Stimulated activated CD8-positive, alpha-beta memory T cell treated with anti-CD3 and anti-CD28 coated beads, Interleukin-12 subunit alpha, Interleukin-12 subunit beta, amount 100 ng/mL, for 24 hours (primary cell): ENCODE data around the gene IAH1.

Source experiments
- DNase-seq: peaks from one replicate; pipeline ENCODE4 v3.0.0-alpha.2; 2020; ENCODE audit errors: extremely low read depth

Gene IAH1, protein sequence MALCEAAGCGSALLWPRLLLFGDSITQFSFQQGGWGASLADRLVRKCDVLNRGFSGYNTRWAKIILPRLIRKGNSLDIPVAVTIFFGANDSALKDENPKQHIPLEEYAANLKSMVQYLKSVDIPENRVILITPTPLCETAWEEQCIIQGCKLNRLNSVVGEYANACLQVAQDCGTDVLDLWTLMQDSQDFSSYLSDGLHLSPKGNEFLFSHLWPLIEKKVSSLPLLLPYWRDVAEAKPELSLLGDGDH

DNA sequence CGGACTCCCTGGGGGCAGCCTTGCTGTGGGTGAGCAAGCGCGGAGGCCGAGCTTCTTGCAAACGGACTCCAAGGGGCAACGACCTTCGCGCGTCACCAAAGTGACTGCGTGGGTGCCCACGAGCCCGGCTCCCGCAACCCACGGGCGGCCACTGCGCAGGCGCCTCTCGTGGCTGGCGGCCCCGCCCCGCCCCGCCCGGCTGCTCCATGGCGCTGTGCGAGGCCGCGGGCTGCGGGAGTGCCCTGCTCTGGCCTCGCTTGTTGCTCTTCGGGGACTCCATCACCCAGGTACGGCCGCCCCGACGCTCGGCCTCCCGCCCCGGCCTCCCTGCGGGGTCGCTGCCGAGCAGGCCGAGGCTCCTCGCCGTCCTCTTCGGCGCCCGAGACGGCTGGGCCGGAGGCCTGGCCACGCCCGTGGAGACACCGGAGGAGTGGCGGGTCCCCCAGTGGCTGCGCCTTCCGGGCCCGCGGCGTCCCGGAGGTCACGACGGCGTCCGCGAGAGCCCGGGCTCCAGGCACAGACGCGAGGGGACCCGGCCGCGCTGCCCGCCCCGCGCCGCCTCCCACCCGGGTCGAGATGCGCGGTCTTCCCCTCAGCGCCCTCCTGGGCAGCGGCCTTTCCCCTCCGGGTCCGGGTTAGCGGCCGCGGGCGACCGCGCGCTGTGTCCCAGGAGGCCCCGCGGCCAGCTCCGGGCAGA lies at the start of gene IAH1:
Gene IAH1, plus strand, starts transcription at position 191 of the 697 bp plus-strand sequence. Its CDS starts 16 bp downstream, at position 207.
- DNase-seq, result peak; percentile 41

DNA sequence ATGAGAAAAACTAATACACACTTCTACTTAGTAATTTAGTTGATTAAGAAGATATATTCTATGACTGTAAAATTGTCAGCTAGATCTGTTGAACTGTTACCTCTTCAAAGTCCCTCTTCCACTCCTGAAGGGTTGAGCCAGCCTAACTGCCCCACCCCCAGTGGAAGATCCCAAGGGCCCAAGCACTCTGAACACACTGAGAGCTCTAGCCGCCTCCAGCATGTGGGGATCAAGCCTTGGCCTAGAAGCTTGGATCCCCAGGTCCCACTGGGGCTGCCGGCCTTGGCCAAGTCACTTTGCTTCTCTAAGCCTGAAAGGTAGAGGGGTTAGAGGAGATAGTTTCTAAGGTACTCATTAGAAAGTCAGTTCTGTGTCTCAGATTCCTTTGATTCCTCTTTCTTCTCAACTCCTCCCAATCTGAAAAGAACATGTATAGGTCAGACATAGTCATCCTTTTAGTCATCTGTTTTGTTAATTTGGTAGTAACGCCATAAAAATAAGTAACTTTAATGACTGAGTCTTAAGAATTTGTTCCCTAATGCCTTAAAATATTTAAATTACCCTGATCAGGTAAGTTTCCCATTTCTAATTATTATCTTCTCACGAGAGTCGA lies 45.3 kb upstream of the IAH1 start:
- no peak for DNase-seq

DNA sequence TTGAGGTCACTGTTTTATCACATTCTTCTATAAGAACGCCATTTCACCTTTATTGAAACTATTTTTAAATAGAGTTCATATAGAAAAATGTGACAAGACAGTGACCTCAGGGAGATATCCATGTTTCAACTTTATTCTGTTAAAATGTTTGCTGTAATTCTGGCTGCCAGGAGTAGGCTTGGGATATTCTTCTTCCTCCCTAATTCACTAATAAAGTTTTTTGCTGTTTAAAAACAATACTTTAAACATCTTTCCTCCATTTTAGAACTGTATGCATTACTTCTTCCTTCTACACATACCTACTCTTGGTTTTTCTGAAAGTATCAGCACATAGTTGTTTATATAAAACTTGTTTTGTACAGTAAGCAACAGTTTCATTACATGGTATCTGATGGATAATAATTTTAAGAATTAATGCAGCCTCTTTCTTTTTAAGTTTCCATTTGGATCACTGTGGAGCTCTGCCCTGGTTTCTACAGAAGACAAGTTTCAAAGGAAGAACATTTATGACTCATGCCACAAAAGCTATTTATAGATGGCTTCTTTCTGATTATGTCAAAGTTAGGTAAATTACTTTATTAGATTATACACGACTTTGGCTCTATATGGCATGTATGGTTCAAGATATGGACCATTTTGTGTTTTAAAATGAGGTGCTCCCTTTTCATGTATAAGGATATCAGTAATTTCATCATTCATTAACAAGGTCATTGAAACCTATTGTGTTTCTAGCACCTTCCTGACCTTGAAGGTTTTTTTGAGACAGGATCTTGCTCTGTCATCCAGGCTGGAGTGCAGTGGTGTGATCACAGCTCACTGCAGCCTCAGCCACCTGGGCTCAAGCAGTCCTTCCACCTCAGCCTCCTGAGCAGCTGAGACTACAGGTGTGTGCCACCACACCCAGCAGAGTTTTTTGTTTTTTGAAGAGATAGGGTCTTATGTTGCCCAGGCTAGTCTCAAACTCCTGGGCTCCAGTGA lies 43.7 kb upstream of the IAH1 start:
- no peak for DNase-seq

DNA sequence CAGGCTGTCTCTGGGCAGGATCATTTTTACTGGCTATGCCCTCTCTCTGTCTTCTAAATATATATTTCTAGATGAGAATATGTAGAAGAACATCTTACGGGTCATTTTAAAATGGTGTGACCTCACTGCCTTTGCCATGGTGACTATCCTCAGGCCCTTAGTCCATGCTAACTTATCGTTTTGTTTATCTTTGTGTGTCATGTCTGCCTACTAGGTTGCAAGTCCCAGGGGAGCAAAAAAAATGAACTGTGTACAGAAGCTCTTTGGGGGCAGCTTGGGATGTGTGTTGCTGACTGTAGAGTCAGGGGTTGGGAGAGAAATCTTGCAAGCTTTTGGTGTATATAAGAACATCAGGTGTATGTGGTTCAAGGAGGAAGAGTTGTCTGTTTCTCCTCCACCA lies 39.9 kb upstream of the IAH1 start:
- DNase-seq, result no peak

DNA sequence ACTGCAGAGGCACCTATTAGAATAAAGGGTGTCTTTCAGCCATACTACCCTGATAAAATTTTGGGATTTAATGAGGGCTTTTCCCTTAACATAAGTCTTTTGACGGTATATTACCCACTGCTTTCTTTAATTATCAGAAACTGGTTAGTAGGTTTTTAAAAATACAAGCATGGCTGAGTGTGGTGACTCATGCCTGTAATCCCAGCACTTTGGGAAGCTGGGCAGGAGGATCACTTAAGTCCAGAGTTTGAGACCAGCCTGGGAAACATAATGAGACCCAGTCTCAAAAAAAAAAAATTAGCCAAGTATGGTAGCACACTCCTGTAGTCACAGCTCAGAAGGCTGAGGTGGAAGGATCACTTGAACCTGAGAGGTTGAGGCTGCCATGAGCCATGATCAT lies 34.8 kb upstream of the IAH1 start:
- DNase-seq, result no peak

DNA sequence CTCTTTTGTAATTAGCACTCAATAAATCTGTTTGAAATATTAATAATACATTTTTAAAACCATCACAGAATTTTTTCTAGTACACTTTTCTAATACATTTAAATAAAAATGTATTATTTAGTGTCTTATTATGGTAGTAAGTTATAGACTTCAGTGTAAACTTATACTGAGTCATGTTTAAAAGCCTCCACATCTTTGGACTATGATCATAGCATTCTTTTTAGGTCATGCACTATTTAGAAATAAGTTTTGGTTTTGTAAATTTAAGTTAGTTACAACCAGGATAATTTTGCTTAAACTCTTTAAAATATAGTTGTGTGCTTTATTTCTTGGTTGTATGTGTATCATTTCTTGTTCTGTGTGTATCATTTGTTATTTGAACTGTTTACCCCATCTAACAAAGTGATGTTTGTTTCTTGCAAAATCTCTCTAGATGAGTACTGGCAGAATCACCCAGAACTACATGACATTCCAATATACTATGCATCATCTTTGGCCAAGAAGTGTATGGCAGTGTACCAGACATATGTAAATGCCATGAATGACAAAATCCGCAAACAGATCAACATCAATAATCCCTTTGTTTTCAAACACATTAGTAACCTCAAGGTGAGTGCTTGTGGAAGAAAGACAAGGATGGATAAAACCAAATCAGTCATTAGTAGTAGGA lies 34.2 kb upstream of the IAH1 start:
- no peak for DNase-seq

DNA sequence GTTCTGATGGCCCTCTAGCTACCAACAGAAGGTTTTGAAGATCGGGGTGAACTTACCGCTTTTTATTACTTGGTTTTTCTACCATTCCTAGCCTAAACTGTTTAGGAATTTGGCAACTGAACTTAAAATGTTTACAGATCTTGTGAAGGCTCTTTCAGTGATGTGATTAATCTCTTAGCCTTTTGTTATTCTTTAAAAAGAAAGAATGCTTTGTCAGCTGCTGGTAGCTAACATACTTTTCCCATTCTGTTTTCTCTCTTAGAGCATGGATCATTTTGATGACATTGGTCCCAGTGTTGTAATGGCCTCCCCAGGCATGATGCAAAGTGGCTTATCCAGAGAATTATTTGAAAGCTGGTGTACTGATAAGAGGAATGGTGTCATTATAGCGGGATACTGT lies 32.8 kb upstream of the IAH1 start:
- no peak for DNase-seq

DNA sequence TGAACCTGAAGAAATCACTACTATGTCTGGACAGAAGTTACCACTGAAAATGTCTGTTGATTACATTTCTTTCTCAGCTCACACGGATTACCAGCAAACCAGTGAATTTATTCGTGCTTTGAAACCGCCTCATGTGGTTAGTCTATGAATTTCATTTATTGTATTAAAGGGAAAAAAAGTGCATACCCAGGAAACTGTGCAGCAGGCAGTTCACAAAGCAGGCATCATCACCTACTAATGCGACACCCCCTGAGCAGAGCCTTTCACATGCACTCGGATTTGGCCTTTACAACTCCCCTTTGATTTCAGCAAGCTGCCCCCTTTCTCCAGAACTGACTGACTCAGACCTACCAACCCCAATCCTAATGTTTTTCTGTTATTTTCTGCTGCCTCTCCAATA lies 30.8 kb upstream of the IAH1 start:
- DNase-seq, result no peak

DNA sequence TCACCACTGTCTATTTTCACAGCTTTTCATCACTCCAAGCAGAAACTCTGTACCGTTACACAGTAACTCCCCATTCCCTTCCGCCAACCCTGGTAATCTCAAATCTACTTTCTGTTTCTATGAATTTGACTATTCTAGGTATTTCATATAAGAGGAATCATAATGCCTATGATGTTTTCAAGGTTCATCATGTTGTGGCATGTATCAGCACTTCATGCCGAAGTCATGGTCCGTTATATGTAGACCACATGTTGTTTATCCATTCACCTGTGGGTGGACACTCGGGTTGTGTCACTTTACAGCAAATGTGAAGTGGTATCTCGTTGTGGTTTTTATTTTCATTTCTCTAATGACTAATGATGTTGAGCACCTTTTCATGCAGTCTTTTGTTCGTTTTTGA lies 29.3 kb upstream of the IAH1 start:
- DNase-seq, result no peak

DNA sequence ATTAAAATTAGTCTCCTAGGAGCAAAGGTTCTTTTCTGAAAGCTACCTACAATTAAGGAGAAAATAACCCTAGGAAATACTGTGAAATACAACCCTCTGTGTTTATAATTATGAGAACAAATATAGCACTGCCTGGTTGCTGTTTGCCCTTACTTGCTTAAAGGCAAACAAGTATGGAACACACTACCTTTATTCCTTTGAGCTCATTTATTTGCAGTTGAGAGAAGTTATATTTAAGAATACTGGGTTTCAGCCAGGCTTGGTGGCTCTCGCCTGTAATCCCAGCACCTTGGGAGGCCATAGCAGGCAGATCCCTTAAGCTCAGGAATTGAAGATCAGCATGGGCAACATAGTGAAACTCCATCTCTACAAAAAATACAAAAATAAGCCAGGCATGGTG lies 23.1 kb upstream of the IAH1 start:
- DNase-seq, result no peak

DNA sequence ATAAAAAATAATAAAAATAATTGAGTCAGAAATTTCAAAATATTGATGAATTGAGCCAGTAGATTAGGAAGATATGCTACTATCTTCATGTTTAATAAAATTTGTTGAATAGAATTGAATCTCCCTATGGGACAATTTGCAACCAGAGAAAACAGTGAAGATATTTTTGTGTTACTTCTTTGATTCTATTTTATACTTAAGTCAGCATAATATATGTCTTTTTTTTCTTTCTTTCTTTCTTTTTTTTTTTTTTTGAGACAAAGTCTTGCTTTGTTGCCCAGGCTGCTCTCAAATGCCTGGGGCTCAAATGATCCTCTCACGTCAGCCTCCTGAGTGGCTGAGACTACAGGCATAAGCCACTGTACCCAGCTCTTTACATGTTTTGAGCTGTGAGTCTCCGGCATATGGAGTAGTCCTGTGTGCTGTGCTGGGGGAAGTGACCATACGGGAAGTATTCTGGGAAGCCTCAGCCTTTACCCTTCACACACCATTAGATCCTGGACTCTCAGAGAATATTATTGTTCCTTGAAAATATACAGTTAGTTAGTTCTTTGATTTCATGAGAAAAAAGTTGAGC lies 13.8 kb upstream of the IAH1 start:
- no peak for DNase-seq

DNA sequence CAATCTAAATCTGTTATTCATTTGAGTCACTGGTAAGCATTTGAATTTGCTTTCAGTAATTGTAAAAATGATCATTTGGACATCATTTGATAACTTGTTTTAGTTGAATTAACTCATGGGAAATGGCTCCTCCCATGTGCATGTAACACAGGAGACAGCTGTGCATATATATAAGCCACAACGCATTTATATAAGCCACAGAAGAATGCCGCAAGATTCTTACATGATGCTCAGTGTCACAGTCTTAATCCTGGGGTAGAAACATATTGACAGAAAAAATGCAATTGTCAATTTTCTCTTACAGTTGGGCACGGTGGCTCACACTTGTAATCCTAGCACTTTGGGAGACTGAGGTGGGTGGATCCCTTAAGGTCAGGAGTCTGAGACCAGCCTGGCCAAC lies 13.3 kb upstream of the IAH1 start:
- DNase-seq, result no peak

DNA sequence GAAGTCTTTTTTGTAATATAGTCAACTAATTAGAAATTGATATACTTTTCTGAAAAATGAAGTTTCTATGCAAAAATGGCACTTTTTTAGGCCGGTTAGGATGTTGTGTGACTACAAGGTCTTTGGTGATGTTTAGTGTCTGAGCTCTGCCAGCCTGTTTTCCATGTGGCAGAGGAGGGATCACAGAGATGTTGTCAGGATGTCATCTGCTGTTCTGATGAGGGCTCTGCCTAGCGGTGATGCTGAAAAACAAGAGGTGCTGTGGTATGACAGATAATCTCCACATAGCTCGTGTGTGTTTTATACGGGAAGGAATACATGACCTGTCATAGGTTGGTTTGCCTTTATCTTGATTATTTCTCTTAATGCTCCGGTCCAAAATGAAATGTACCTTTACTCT lies 12.0 kb upstream of the IAH1 start:
- no peak for DNase-seq

DNA sequence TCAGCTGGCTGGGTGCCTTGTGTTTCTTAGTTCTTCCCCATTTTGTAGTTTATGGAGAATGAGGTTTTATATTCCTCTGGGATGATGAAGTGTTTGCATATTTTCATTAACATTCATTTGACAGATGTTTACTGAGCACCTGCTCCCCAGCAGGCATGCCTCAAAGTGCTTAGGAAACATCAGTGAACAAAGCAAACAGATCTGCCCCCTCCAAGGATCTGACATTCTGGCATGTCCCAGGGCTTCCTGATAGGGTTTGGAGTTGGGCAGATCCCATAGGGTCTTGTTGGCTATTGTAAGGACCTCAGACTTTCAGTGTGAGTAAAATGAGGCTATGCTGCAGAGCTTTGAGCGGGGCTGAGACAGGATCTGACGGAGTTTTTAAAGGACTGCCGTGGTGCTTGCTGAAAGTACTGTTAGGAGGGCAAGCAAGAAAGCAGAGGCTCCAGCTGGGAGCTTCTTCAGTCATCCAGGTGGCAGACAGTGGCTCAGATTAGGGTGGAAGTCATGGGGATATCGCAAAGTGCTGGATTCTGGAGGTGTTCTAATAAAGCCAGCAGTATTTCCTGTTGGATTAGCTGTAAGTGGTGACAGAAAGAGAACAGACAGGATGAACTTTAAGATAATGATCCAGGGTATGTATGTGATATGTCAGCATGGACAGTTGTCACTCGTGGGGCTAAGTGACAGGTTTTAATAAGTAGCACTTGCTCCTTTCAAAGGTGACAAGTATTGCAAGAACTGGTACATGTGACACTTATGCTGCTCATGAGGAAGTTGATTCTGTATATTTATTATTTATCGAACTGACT lies 11.3 kb upstream of the IAH1 start:
- no peak for DNase-seq

DNA sequence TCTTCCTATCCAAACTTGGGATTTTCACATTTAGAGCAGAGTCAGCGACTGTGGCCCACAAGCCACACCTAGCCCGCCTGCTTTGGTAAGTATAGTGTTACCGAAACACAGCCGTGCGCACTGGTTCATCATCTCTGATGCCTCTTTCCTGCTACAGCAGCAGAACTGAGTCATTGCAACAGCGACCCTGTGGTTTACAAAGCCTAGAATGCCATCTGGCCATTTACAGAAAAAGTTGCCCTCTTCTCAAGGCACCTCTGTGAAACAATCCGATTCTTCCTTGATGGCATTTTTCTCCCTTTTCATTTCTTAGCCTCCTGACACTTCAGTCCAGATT lies 10.7 kb upstream of the IAH1 start:
- DNase-seq, result no peak

DNA sequence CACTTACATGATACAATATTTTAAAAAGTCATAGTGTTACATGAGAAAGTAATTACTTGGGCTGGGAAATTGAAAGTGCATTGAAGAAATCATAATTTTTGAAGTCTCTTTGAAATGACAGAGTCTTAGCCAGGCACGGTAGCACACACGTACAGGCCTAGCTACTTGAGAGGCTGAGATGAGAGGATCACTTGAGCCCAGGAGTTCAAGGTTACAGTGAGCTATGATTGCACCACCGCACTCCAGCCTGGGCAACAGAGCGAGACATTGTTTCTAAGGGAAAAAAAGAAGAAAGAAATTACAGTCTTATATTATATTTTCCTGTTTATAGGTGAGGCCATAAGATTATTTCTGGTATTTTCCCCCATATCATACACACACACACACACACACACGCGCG lies 9.2 kb upstream of the IAH1 start:
- no peak for DNase-seq

DNA sequence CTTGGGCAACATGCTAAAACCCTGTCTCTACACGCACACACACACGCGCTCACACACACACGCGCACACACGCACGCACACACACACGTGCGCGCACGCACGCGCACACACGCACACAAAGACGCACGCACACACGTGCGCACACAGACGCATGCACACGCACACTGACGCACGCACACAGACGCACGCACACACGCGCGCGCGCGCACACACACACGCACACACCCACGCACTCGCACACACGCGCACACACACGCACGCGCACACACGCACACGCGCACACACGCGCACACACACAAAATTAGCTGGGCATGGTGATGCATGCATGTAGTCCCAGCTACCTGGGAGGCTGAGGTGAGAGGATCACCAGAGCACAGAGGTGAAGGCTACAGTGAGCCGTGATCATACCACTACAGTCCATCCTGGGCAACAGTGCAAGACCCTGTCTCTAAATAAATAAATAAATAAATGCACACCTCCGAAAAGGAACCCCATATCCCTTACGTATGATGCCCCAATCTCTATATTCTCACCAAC lies 8.1 kb upstream of the IAH1 start:
- DNase-seq, result no peak

DNA sequence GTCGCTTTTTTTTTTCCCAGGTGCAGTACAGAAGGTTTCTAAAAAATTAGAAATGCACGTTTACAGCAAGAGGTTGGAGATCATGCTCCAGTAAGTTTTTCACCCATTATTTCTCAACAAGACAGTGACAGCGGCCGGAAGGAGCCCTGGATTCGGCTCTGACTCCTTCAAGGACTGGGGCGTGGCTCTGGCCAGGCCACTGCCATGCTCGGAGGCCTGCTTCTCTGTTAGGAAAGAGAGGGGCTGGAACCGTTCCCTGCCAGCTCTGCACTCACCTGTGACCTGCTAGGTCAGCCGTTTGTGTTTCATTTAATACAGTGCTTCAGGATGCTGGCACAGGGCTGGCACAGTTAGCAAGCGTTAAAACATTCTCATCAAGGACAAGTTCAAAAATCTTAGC lies 6.7 kb upstream of the IAH1 start:
- no peak for DNase-seq

DNA sequence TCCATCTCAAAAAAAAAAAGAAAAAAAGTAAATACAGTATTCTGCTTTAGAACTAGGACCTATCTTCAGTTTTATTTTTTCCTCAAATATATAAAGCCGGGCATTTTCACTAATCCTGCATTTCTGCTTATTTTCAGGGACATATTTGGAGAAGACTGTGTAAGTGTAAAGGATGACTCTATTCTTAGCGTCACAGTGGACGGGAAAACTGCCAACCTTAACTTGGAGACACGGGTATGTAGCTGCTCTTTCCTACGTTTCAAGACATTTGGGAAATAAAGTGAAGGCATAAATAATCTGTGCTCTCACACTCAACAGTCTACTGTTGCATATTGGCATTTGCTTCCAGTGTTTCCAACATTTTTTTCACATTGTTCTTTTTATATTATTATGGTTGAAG lies 3.1 kb upstream of the IAH1 start:
- no peak for DNase-seq

DNA sequence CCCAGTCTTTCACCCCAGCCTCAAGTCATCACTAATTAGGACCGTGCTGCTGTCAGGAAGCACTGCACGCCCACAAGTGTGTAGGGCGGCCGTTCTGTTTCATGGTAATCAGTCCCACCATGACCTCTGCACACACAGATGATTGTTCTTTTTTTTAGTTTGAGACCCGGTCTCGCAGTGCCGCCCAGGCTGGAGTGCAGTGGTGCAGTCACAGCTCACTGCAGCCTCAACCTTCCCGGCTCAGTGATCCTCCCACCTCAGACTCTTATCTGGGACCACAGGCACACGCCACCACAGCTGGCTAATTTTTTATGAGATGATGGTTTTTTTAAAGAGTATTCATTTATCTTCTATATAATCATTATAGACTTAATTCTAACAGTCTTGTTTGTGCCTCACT lies 1.8 kb upstream of the IAH1 start:
- DNase-seq, result no peak
